ENCODE results near the gene PARM1. TPM values are rescaled to one million over a fixed set of nuclear protein-coding genes. Genes with fewer than 3 reads are reported as not detected.

The PARM1 gene
- total and polyA plus RNA-seq, 2 experiments from 2014 or later = 4.9 to 10.4 TPM

DNA sequence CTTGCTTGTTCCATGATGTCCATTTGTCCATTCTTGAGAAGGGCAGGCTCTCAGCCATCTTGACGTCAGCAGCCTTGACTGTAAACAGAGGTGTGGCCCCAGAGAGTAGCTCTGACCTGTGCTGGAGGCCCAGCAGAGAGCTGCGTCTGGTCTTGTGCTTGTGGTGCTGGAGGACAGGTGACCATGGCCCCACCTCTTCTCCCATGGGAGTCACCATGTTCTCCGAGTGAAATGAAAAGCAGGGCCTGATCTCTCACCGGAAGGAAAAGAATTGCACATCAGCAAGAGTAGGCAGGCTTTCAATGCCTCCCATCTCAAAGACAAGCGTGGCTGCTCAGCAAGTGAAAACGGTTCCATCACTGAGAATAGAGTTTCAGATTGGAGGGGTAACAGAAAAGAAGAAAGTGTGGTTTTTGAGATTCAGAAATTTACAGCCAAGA lies 11.5 kb downstream of the PARM1 start:
- Histone ChIP-seq H3K4me2 (no peak overlapping the region), H3K36me3 (ENCODE audit: insufficient read depth) (no peaks in the 10 kb centered on the region), H4K20me1 (replicated peaks; ENCODE audit: insufficient read depth) (no peaks in the 10 kb centered on the region), H3K4me3 (no peak overlapping the region), H3F3A (replicated peaks; ENCODE audit: low read depth) (no peaks in the 10 kb centered on the region), H3K27ac (ENCODE audit: low read depth) (no peak overlapping the region), H3K27me3 (ENCODE audit: insufficient read depth) (no peaks in the 10 kb centered on the region), H3K79me2 (replicated peaks; ENCODE audit: insufficient read depth) (peaks cover 4% of the 10 kb centered on the region; the same call in 1 of the 2 replicates), H3K9me2 (ENCODE audit: insufficient read depth) (no peaks in the 10 kb centered on the region), H3K4me1 (ENCODE audit: insufficient read depth) (peaks cover 9% of the 10 kb centered on the region; the same call in 1 of the 2 replicates), H2AFZ (no peak overlapping the region)
- Mint-ChIP-seq H3K27ac (no peak overlapping the region), H3K36me3 (ENCODE audit: low read depth) (peaks cover 3% of the 10 kb centered on the region; the same call in 2 of the 3 replicates), H3K27me3 (ENCODE audit: insufficient read depth, low read depth, poor library complexity) (no peaks in the 10 kb centered on the region), H3K9me3 (no peaks in the 10 kb centered on the region), H3K4me1 (peaks cover 18% of the 10 kb centered on the region), H3K4me3 (no peak overlapping the region)
- TF ChIP-seq, protein P1, sequence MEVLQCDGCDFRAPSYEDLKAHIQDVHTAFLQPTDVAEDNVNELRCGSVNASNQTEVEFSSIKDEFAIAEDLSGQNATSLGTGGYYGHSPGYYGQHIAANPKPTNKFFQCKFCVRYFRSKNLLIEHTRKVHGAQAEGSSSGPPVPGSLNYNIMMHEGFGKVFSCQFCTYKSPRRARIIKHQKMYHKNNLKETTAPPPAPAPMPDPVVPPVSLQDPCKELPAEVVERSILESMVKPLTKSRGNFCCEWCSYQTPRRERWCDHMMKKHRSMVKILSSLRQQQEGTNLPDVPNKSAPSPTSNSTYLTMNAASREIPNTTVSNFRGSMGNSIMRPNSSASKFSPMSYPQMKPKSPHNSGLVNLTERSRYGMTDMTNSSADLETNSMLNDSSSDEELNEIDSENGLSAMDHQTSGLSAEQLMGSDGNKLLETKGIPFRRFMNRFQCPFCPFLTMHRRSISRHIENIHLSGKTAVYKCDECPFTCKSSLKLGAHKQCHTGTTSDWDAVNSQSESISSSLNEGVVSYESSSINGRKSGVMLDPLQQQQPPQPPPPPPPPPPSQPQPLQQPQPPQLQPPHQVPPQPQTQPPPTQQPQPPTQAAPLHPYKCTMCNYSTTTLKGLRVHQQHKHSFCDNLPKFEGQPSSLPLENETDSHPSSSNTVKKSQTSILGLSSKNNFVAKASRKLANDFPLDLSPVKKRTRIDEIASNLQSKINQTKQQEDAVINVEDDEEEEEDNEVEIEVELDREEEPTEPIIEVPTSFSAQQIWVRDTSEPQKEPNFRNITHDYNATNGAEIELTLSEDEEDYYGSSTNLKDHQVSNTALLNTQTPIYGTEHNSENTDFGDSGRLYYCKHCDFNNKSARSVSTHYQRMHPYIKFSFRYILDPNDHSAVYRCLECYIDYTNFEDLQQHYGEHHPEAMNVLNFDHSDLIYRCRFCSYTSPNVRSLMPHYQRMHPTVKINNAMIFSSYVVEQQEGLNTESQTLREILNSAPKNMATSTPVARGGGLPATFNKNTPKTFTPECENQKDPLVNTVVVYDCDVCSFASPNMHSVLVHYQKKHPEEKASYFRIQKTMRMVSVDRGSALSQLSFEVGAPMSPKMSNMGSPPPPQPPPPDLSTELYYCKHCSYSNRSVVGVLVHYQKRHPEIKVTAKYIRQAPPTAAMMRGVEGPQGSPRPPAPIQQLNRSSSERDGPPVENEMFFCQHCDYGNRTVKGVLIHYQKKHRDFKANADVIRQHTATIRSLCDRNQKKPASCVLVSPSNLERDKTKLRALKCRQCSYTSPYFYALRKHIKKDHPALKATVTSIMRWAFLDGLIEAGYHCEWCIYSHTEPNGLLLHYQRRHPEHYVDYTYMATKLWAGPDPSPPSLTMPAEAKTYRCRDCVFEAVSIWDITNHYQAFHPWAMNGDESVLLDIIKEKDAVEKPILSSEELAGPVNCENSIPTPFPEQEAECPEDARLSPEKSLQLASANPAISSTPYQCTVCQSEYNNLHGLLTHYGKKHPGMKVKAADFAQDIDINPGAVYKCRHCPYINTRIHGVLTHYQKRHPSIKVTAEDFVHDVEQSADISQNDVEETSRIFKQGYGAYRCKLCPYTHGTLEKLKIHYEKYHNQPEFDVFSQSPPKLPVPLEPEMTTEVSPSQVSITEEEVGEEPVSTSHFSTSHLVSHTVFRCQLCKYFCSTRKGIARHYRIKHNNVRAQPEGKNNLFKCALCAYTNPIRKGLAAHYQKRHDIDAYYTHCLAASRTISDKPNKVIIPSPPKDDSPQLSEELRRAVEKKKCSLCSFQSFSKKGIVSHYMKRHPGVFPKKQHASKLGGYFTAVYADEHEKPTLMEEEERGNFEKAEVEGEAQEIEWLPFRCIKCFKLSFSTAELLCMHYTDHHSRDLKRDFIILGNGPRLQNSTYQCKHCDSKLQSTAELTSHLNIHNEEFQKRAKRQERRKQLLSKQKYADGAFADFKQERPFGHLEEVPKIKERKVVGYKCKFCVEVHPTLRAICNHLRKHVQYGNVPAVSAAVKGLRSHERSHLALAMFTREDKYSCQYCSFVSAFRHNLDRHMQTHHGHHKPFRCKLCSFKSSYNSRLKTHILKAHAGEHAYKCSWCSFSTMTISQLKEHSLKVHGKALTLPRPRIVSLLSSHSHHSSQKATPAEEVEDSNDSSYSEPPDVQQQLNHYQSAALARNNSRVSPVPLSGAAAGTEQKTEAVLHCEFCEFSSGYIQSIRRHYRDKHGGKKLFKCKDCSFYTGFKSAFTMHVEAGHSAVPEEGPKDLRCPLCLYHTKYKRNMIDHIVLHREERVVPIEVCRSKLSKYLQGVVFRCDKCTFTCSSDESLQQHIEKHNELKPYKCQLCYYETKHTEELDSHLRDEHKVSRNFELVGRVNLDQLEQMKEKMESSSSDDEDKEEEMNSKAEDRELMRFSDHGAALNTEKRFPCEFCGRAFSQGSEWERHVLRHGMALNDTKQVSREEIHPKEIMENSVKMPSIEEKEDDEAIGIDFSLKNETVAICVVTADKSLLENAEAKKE (CRISPR knock-in tag; IDR thresholded peaks at IDR 0.05) = no peak
- TF ChIP-seq CREB1 (CRISPR knock-in tag; IDR thresholded peaks at IDR 0.05; ENCODE audit: low read depth) (no peak), EZH2phosphoT487 (IDR thresholded peaks at IDR 0.05; ENCODE audit: unreplicated experiment) (no peak), REST (IDR thresholded peaks at IDR 0.05; ENCODE audit: unreplicated experiment) (no peak), CTCF (conservative IDR thresholded peaks at IDR 0.05; ENCODE audit: low read depth in 2 of 2) (no peak), STAT1 (IDR thresholded peaks at IDR 0.05; ENCODE audit: unreplicated experiment) (no peak), EZH2 (IDR thresholded peaks at IDR 0.05; ENCODE audit: low read depth, unreplicated experiment) (no peak), NANOG (IDR thresholded peaks at IDR 0.05; ENCODE audit: borderline replicate concordance) (no peak), ZNF331 (CRISPR knock-in tag; IDR thresholded peaks at IDR 0.05; ENCODE audit: low read depth) (no peak), POLR2AphosphoS5 (IDR thresholded peaks at IDR 0.05; ENCODE audit: low read depth) (no peak), JUNB (IDR thresholded peaks at IDR 0.05; ENCODE audit: unreplicated experiment) (no peak)
- TF ChIP-seq, protein P2, sequence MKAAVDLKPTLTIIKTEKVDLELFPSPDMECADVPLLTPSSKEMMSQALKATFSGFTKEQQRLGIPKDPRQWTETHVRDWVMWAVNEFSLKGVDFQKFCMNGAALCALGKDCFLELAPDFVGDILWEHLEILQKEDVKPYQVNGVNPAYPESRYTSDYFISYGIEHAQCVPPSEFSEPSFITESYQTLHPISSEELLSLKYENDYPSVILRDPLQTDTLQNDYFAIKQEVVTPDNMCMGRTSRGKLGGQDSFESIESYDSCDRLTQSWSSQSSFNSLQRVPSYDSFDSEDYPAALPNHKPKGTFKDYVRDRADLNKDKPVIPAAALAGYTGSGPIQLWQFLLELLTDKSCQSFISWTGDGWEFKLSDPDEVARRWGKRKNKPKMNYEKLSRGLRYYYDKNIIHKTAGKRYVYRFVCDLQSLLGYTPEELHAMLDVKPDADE (IDR thresholded peaks at IDR 0.05) = no peak
- DNase-seq (ENCODE audit: low spot score) = no peak
- no peak for ATAC-seq
